B cell (primary cell): Measurements from ENCODE around the gene ZBTB40. TPM values are rescaled to one million over a fixed set of nuclear protein-coding genes. Genes with fewer than 3 reads are reported as not detected.

ENCODE experiments used
- ATAC-seq: fragments of 200-7000 bp; cut with Tn5 transposase; one replicate; pipeline ENCODE4 v1.10.0; 2021; ENCODE audit warnings: low read depth, mild to moderate bottlenecking, moderate number of reproducible peaks, moderate library complexity
- CTCF ChIA-PET: fragments of 350-600 bp; sonication (Branson Sonifier 250); formaldehyde crosslinking; loops from one replicate; lab custom pipeline; 2021; ENCODE audit warnings: antibody characterized with exemption, inconsistent platforms; lab: Charles Lee
- POLR2A ChIA-PET: fragments of 350-600 bp; sonication (Branson Sonifier 250); formaldehyde crosslinking; loops from one replicate; lab custom pipeline; 2021; ENCODE audit warnings: antibody characterized with exemption; lab: Charles Lee
- DNase-seq: peaks from one replicate; pipeline ENCODE4 v3.0.0; 2013
- H2AFZ ChIP-seq: 2 replicates; pipeline ENCODE4 v1.6.1; 2012; ENCODE audit warnings: mild to moderate bottlenecking, low read depth, low read length; ENCODE audit not compliant: insufficient read depth, poor library complexity, severe bottlenecking
- H3K27ac ChIP-seq, 2 donors: 1 replicate in 1 of 2; 2 replicates in 1 of 2; pipeline ENCODE4 v1.5.1; 2012 to 2013; ENCODE audit warnings: low read length in 2 of 2, mild to moderate bottlenecking in 2 of 2, moderate library complexity in 1 of 2
- H3K27me3 ChIP-seq, 4 experiments: fragments of 200-600 bp in 1 of 4; sonication (generic) in 1 of 4; replicated peaks in 1 of 4; 1 replicate in 2 of 4; 2 replicates in 2 of 4; pipeline versions ENCODE4 v1.6.1 to v1.7.0; 2013 to 2016; ENCODE audit warnings: low read length in 3 of 4, mild to moderate bottlenecking in 2 of 4, mixed read lengths in 1 of 4, moderate library complexity in 1 of 4; ENCODE audit not compliant: insufficient read depth in 4 of 4, control insufficient read depth in 3 of 4; ENCODE audit errors: control extremely low read depth in 1 of 4
- H3K36me3 ChIP-seq, 2 experiments: replicated peaks in 1 of 2; 1 replicate in 1 of 2; 2 replicates in 1 of 2; pipeline versions ENCODE4 v1.6.1 to v1.7.1; 2013; ENCODE audit warnings: low read length in 1 of 2; ENCODE audit not compliant: insufficient read depth in 2 of 2, control insufficient read depth in 1 of 2; ENCODE audit errors: control extremely low read depth in 1 of 2, extremely low read depth in 1 of 2
- H3K4me1 ChIP-seq, 2 donors: fragments of 200-600 bp in 1 of 2; sonication (generic) in 1 of 2; 1 replicate in 1 of 2; 2 replicates in 1 of 2; pipeline versions ENCODE4 v1.5.1 to v1.6.1; 2013 to 2017; ENCODE audit warnings: low read length in 2 of 2; ENCODE audit not compliant: control insufficient read depth in 2 of 2, insufficient read depth in 2 of 2
- H3K4me2 ChIP-seq: replicated peaks from 2 replicates; pipeline ENCODE3; 2012; ENCODE audit warnings: mild to moderate bottlenecking, low read depth, low read length; ENCODE audit not compliant: poor library complexity, severe bottlenecking
- H3K4me3 ChIP-seq, 5 experiments: fragments of 200-600 bp in 1 of 5; sonication (generic) in 1 of 5; 1 replicate in 3 of 5; 2 replicates in 2 of 5; pipeline versions ENCODE4 v1.5.1 to v1.7.0; 2011 to 2016; ENCODE audit warnings: low read length in 4 of 5, mild to moderate bottlenecking in 4 of 5, low read depth in 2 of 5, control low read depth in 1 of 5, moderate library complexity in 1 of 5; ENCODE audit not compliant: insufficient read depth in 1 of 5; ENCODE audit errors: control extremely low read depth in 1 of 5, extremely low read depth in 1 of 5
- H3K79me2 ChIP-seq: fragments of 200-600 bp; sonication (generic); one replicate; pipeline ENCODE4 v1.6.0; 2016; ENCODE audit warnings: low read length; ENCODE audit not compliant: control insufficient read depth, insufficient read depth
- H3K9ac ChIP-seq: fragments of 200-600 bp; sonication (generic); 2 replicates; pipeline ENCODE4 v1.6.1; 2017; ENCODE audit warnings: mild to moderate bottlenecking, low read length, moderate library complexity
- H3K9me3 ChIP-seq, 3 donors: one replicate each; pipeline versions ENCODE4 v1.6.1 to v1.7.1; 2013; ENCODE audit warnings: low read length in 2 of 3; ENCODE audit not compliant: control insufficient read depth in 2 of 3, insufficient read depth in 1 of 3; ENCODE audit errors: control extremely low read depth in 1 of 3
- H4K20me1 ChIP-seq: 2 replicates; pipeline ENCODE4 v1.6.0; 2012; ENCODE audit warnings: mild to moderate bottlenecking, low read length; ENCODE audit not compliant: insufficient read depth, control insufficient read depth, poor library complexity, severe bottlenecking
- H3K27ac Mint-ChIP-seq: one replicate; pipeline ENCODE4 v1.8.0; 2021; ENCODE audit warnings: mixed read lengths
- H3K27me3 Mint-ChIP-seq: one replicate; pipeline ENCODE4 v1.8.0; 2021; ENCODE audit warnings: mixed read lengths
- H3K4me1 Mint-ChIP-seq: one replicate; pipeline ENCODE4 v1.8.0; 2021; ENCODE audit warnings: mixed read lengths
- H3K4me3 Mint-ChIP-seq: one replicate; pipeline ENCODE4 v1.8.0; 2021; ENCODE audit warnings: mixed read lengths
- H3K9me3 Mint-ChIP-seq: one replicate; pipeline ENCODE4 v1.8.0; 2022; ENCODE audit warnings: mixed read lengths; ENCODE audit not compliant: insufficient read depth
- EZH2 ChIP-seq: IDR thresholded peaks from 2 replicates; pipeline ENCODE4 v1.6.1; 2012; ENCODE audit warnings: borderline replicate concordance, low read depth, mild to moderate bottlenecking, moderate library complexity, low read length; ENCODE audit not compliant: insufficient read depth, poor library complexity, severe bottlenecking
- WGBS: methylation state at CpG from one replicate; pipeline ENCODE4 v1.1.5; 2013; ENCODE audit warnings: missing lambda C conversion rate; ENCODE audit not compliant: insufficient coverage; 5-methylcytosine and 5-hydroxymethylcytosine counted together
- intact Hi-C: fragments of 100-400 bp; cut with micrococcal nuclease; formaldehyde crosslinking; loops from one replicate; pipeline ENCODE4 v1.10.0; 2022
- polyA plus RNA-seq: library from polyadenylated mRNA; depleted of rRNA; stranded (reverse); fragments of >200 nt; gene quantifications from 2 replicates; pipeline ENCODE4 v1.2.3, GENCODE V29; 2012
- total RNA-seq, 2 donors: library from RNA; stranded (reverse); fragments of 120-200 nt in 1 of 2; gene quantifications; 1 replicate in 1 of 2; 2 replicates in 1 of 2; pipeline versions ENCODE4 v1.2.3 to v1.2.4, GENCODE V29; 2013 to 2022
- TF ChIP-seq, protein P1 (sequence below): fragments of 200-600 bp; IDR thresholded peaks from one replicate; pipeline ENCODE4 v1.8.0; 2022; ENCODE audit warnings: antibody characterized with exemption, mild to moderate bottlenecking

Gene ZBTB40
- total and polyA plus RNA-seq, 2 donors (not counting 1 experiment from before 2014, with no cell fraction given), result 30.9 to 51.9 TPM

DNA sequence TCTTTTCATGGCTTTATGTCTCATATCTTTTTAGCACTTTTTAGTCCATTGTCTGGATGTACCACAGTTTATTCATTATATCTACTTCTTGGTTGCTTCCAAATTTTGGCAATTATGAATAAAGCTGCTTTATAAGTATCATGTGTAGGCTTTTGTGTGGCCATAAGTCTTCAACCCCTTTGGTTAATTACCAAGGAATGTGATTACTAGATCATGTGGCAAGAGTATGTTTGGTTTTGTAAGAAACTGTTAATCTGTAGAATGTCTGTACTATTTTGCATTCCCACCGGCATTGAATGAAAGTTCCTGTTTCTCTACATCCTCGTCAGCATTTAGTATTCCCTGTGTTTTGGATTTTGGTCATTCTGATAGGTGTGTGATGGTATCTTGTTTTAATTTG is 31.5 kb downstream of the ZBTB40 start:
- Mint-ChIP-seq H3K9me3 (peaks cover 14% of the 10 kb centered on the region), H3K4me1 (peaks cover 12% of the 10 kb centered on the region), H3K27me3 (no peaks in the 10 kb centered on the region), H3K4me3 (no peak overlapping the region), H3K27ac (no peak overlapping the region)
- no peak overlapping the region for H2AFZ ChIP-seq
- peaks cover 79% of the 10 kb centered on the region for H3K79me2 ChIP-seq
- H3K9ac ChIP-seq, result no peak overlapping the region
- ATAC-seq (no peak), DNase-seq (no peak)
- no peaks in the 10 kb centered on the region for H3K36me3 ChIP-seq
- no peaks in the 10 kb centered on the region for H3K27me3 ChIP-seq
- WGBS, result no CpG with 5 or more reads among the region's 2 CpGs
- intact Hi-C loops, result no loop called here
- TF ChIP-seq EZH2, result no peak
- TF ChIP-seq, protein P1, sequence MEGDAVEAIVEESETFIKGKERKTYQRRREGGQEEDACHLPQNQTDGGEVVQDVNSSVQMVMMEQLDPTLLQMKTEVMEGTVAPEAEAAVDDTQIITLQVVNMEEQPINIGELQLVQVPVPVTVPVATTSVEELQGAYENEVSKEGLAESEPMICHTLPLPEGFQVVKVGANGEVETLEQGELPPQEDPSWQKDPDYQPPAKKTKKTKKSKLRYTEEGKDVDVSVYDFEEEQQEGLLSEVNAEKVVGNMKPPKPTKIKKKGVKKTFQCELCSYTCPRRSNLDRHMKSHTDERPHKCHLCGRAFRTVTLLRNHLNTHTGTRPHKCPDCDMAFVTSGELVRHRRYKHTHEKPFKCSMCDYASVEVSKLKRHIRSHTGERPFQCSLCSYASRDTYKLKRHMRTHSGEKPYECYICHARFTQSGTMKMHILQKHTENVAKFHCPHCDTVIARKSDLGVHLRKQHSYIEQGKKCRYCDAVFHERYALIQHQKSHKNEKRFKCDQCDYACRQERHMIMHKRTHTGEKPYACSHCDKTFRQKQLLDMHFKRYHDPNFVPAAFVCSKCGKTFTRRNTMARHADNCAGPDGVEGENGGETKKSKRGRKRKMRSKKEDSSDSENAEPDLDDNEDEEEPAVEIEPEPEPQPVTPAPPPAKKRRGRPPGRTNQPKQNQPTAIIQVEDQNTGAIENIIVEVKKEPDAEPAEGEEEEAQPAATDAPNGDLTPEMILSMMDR, result no peak
- CTCF ChIA-PET, result no interaction called here
- peaks cover 30% of the 10 kb centered on the region for H4K20me1 ChIP-seq
- POLR2A ChIA-PET, result no interaction called here
- no peak overlapping the region for H3K4me3 ChIP-seq
- peaks cover 0 to 14% (median 8%) of the 10 kb centered on the region in 3 donors for H3K9me3 ChIP-seq
- no peaks in the 10 kb centered on the region for H3K4me1 ChIP-seq
- no peak overlapping the region for H3K4me2 ChIP-seq
- H3K27ac ChIP-seq, result no peak overlapping the region

DNA sequence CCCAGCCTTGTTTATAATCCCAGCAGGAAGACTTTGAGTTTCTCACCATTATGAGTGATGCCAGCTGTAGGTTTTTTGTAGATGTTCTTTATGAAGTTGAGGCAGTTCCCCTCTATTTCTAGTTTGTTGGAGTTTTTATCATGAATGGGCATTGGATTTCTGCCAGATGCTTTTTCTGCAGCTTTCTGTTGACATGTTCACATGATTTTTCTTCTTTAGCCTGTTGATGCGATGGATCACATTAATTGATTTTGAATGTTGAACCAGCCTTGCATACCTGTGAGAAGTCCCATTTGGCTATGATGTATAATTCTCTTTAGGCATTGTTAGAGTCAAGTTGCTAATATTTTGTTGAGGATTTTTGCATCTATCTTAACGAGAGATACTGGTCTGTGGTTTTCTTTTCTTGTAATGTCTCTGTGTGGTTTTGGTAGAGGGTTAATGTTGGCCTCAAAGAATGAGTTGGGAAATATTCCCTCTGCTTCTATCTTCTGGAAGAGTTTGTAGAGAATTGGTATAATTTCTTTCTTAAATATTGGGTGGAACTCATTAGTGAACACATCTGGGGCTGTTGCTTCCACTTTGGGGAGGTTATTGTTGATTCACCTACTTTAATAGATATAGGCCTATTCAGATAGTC is 33.2 kb downstream of the ZBTB40 start:
- H3K27me3 ChIP-seq, result no peaks in the 10 kb centered on the region
- 51% methylated on average over 2 of the region's 2 CpGs for WGBS
- no peak overlapping the region for H3K4me3 Mint-ChIP-seq
- H3K27ac Mint-ChIP-seq, result no peak overlapping the region
- intact Hi-C loops, result no loop called here
- H3K27ac ChIP-seq, result no peak overlapping the region
- no peak overlapping the region for H3K9ac ChIP-seq
- peaks cover 11% of the 10 kb centered on the region for H3K9me3 Mint-ChIP-seq
- no peak overlapping the region for H3K4me3 ChIP-seq
- TF ChIP-seq, protein P1, result no peak
- no peak for TF ChIP-seq EZH2
- H3K4me1 ChIP-seq, result no peaks in the 10 kb centered on the region
- CTCF ChIA-PET, result no interaction called here
- no peak overlapping the region for H3K4me2 ChIP-seq
- ATAC-seq (no peak), DNase-seq (no peak)
- H2AFZ ChIP-seq, result no peak overlapping the region
- POLR2A ChIA-PET, result no interaction called here
- H3K79me2 ChIP-seq, result peaks cover 71% of the 10 kb centered on the region
- no peaks in the 10 kb centered on the region for H3K27me3 Mint-ChIP-seq
- no peaks in the 10 kb centered on the region for H3K36me3 ChIP-seq
- H3K9me3 ChIP-seq, result peaks cover 0 to 7% (median 3%) of the 10 kb centered on the region in 3 donors
- peaks cover 34% of the 10 kb centered on the region for H4K20me1 ChIP-seq
- peaks cover 12% of the 10 kb centered on the region for H3K4me1 Mint-ChIP-seq
